ENCODE data around the gene FSTL4.
A peak's percentile ranks its signal among the peaks of the same experiment; 100 is the strongest.

FSTL4 gene

DNA sequence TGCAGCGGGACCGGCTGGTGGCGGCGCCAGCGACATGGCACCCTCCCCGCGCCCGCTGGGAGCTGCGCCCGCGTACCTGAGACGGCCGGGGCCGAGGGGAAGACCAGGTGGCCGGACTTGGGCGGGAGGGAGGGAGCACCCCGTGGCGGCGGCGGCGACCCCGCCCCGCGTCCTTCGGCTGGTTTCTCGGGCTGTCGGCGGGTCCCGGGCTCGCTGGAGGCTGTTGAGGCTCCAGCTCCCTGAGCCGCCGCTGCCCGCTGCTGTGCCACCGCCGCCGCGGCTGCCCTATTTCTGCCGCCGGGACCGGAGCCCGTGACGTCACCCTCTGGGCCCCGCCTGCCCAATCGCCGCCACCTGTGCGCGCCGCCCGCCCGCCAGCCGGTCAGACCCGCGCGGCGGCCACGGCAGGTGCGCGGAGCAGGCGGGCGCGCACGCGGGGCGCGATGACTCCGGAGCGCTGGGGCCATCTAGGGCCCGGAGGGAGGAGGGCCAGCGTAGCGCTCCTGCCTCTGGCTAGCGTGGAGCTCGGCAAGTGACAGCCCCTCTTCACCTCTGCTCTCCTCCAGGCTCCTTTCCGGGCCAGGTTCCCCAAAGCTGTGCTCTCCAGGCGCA, at the start of gene FSTL4:
Gene FSTL4, minus strand, starts transcription at position 293 of the 612 bp plus-strand sequence.
- peak; percentile 14 for DNase-seq

- DNase-seq, result no peak
Observed at GRCh38 chr5:133661389-133661788, 49.0 kb upstream of the FSTL4 start.

- DNase-seq, result no peak
Observed at GRCh38 chr5:133658327-133658726, 46.0 kb upstream of the FSTL4 start.

DNA sequence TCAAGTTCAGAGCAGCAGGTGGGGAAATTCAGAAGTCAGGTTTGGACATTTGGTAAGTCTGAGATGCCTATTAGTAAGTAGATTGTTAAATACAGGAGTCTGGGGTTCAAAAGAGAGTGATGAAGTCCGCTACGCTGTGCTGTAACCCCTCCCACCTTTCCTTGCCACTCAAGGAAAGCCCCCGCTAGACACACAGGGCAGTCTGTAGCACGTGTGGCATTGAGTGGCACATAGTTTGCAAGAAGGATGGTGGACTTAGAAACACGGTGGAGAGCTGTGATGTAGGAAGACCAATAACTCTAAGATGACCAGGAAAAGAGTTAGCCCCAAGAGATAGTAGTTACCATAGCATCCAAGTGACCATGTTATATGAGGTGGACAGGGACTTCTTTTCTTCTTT, 44.7 kb upstream of the FSTL4 start:
- no peak for DNase-seq

DNA sequence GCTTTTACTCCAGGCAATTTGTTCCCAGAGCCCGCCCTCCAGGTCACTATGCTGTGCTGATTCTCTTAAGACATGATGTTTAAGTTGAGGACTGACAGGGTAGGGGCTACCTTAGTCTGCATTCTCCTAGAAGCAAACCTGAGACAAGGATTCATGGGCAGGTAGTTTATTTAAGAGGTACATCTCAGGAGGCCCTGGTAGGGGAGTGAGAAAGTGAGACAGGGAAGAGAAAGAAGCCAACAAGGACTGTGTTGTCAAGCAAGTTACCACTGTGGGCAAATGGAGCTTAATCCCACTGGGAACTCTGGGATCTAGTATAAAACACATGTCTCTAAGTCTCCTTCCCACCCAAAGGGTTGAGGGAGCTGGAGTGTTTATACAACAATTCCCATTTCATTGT, 43.6 kb upstream of the FSTL4 start:
- no peak for DNase-seq

DNA sequence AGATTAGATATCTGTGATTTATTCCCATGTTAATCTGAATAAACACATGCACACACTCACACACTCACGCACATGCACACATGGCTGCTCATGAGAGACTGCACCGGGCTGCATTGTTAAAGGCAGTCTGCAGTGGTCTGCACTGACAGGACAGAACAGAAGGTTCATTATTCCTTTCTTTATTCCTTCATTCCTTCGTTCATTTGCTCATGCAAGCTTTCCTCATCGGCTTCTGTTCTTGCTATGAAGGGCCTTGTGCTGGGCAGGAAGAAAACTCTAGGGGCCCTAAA, 41.4 kb upstream of the FSTL4 start:
- DNase-seq, result no peak

GRCh38 chr5:133652951-133653759, 40.8 kb upstream of the FSTL4 start:
- no peak for DNase-seq

- no peak for DNase-seq
Observed at GRCh38 chr5:133644000-133644865, 31.9 kb upstream of the FSTL4 start.

DNA sequence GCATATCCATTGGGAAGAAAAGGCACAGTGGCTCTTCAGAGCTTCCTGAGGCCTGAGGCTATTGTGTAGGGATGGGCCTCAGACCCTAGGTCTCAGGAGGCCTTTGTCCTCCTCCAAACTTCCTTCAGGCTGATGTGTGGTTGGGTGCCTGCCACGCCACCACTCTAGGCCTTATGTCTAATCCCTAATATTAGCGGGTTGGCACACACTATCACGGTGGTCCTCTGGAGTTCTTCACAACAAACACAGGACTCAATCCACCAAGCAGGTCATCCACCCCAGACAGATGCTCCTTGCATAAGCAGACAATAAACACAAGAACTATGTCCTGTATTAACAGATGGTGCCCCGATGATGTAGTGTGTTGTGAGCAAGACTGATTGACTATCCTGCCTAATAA, 31.0 kb upstream of the FSTL4 start:
- no peak for DNase-seq

DNA sequence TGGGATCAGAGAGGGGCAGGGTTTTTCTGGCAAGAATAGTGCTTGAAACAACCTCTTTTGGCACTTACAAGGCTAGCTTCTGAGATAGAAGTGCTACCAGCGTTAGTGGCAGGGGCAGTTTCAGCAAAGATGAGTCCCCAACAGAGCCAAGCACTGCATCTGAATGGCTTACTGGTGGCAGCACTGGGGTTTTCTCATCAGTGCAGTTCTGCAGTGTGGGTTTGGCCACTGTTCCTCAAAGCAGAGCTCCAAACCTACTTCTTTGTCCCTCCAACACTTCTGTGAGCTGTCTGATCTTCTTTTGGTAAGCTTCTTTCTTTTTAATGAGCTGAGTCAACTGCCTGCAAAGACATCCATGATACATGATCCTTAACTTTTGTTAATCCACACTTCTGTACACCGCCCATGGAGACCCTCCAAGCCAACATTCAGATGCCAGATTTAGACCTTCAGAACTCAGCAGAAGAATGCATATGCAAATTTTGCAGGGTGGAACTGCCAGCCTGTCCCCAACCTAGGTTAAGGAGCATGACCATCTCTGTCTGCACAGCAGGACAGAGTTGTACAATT, 29.9 kb upstream of the FSTL4 start:
- DNase-seq, result no peak

DNA sequence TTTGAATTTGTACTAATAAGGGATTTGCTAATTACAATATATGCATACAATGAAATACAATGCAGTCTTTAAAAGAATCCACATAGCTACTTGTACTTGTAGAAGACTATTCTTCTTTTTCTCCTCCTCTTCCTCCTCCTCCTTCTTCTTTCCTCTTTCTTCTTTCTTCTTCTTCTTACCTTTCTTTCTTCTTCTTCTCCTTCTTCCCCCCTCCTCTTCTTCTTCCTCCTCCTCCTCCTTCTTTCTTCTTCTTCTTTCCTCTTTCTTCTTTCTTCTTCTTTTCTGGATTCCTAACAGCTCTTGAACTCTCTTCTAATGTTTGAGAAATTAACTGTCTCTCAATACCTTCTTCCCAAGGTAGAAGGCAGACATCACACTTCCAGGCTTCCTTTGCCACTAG, 29.3 kb upstream of the FSTL4 start:
- no peak for DNase-seq

DNA sequence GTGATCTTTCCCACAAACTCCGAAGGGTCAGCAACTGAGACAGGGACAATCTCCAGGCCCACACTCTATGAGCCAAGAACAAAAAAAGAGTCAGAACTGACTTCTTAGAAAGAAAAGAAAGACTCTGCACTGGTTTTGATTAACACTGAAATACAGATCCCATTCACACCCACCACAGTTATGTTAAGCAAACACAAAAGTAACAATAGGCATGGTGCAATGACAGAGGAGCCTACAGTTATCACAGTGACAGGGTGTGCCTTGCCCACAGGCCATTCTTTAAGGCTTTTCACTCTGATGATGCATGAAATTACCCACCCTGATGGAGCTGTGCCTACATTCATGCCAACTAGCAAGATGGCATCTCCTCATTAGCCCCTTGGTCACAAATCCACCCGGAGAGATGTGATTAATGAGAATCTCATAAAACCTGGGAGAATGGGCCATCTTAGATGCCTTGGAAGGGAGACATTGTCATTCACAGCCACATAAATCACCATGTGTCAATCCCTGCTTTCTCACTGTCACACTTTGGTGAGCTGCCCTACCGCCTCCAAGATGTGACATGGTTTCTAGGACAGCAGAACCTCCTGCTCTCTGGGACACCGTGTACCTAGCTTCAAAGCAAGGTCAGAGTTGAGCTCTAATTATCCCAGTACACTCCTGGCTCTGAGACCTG, 27.6 kb upstream of the FSTL4 start:
- no peak for DNase-seq

- DNase-seq, result no peak
Observed at GRCh38 chr5:133638436-133638835, 26.1 kb upstream of the FSTL4 start.

DNA sequence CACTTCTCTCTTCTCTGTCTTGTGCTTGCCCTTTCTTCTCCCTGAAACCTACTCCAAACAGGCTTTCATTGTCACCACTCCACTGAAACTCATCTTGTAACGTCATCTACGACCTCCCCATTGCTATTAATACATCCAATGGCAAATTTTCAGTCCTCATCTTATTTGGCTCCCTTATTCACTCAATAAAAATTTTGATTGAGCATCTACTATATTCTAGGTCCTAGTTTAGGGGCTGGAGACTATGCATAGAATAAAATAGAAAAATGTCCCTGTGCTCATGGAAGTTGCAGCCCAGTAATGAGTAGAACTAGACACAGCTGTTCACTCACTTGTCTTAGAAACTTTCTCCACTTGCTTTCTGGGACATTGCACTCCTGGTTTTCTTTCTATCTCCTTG, 24.9 kb upstream of the FSTL4 start:
- DNase-seq, result no peak

DNA sequence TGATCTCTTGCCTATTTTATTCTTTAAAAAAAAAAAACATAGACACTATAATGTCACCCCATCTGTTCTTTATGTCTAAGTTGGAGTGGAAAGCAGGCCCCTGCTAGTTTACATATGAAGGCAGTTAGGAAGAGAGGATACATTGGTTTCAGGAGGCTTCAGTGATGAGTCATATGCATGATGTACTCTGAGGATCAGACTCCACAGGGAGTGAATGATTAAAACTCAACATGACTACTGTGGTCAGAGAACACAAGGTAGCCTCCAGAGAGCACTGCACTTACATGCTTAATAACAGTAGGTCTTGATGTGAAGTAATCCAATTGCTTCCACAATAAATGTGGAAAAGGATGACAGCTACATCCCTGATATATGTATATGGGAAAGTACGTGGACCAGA, 22.7 kb upstream of the FSTL4 start:
- no peak for DNase-seq

DNA sequence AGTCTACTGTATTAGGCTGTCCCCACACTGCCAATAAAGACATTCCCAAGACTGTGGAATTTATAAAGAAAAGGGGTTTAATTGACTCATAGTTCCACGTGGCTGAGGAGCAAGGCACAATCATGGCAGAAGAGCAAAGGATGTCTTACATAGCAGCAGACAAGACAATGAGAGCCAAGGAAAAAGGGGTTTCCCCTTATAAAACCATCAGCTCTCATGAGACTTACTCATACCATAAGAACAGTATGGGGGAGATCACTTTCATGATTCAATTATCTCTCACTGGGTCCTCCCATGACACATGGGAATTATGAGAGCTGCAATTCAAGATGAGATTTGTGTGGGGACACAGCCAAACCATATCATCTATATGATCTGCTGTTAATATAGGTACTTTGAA, 14.8 kb upstream of the FSTL4 start:
- DNase-seq, result no peak

DNA sequence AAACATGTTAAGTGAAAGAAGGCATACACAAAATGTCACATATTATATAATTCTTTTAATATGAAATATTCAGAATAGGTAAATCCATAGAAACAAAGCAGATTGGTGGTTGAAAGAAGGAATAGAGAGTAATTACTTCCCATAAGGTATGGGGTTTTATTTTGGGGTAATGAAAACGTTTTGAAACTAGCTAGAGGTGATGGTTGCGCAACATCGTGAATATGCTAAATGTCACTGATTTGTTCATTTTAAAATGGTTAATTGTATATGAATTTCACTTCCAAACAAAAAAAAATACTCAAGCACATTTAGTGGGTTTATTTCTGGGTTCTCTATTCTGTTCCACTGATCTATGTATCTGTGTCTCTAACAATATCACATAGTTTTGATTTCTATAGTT, 12.0 kb upstream of the FSTL4 start:
- no peak for DNase-seq

GRCh38 chr5:133618141-133618540, 5.8 kb upstream of the FSTL4 start:
- DNase-seq, result no peak

DNA sequence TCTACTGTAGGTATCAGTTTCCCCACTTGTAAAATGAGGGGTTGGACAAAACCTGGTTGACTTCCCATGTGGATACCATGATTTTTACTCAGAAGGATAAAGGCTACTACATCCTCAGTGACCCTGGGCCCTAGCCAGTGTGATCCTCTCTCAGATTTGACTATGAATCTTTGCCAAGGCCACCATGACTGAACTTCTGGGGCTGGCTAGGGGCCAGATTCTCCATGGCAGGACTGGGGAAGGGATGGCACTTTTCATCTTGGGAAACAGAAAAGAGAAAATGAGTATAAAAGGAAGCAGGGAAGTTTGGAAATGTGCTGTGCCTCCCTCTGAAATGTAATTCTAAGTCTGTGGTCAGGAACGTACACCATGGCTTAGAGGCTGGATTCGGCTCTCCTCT, 1.4 kb upstream of the FSTL4 start:
- DNase-seq, result no peak

GRCh38 chr5:133613184-133613583, 843 bp upstream of the FSTL4 start:
- no peak for DNase-seq

DNA sequence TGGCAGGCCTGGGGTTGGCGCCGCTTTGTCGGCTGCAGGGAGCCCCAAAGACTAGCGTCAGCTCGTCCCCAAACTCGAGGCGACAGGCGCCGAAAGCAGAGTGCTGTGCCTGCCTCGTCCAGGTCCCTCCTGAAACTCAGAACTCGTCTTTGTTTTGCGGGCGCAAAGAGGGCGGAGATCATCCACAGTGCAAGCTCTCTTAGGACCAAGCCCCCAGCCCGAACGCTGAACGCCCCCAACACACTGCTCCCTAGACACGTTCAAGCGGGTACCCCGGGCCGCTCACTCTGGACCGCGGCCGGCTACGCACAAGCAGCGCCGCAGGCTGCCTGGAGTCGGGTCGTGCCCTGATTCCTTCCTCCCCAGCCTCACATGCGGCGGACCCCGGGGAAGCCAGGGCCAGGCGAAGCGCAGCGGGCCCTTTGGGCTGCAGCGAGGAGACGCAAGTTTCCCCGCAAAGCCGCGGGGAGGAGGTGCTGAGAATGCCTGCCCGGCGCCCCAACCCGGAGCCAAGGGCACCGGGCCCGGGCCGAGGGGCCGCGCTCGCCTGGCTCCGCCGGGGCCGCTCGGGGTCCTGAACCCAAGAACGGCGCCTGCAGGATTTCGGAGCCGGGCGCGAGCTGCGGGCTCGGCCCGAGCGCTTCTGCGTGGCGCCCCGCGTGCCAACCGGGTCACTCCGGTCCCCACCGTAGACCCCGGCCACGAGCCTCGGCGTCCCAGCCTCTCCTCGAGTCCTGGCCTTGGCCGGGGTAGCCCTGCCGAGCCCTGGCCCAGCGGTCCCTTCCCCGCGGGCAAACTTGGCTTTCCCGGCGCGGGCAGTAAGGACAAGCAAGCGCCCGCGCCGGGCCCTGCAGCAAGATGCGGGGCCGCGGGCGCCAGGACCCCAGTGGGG, 738 bp downstream of the FSTL4 start:
- DNase-seq, result no peak

Data from activated CD4-positive, alpha-beta T cell treated with anti-CD3 and anti-CD28 coated beads, Interleukin-2, Interleukin-6, amounts not matched to agents 100 ng/mL and 50 ng/mL, durations not matched to agents 16 hours and 8 hours (primary cell).